ENCODE results near the gene ERBB4. TPM values are rescaled to one million over a fixed set of nuclear protein-coding genes. Genes with fewer than 3 reads are reported as not detected.

The ERBB4 gene
- polyA plus RNA-seq, 2 of the 4 experiments (the other 2 are of a cell fraction), result not detected

GRCh38 chr2:212145121-212145520 lies 393.5 kb downstream of the ERBB4 start:
- CTCF ChIA-PET, result interaction anchor here (1.3 kb wide), 1 partner anchor 403 kb away, joined by 3 read pairs; no protein-coding TSS in a partner anchor
- 41% methylated on average over 1 of the region's 1 CpG for WGBS (ENCODE audit: missing lambda C conversion rate)

GRCh38 chr2:212142631-212143030 lies 396.0 kb downstream of the ERBB4 start:
- TF ChIP-seq PHF8 (IDR thresholded peaks at IDR 0.05; ENCODE audit: borderline replicate concordance, low read depth) (no peak), JUN (IDR thresholded peaks at IDR 0.05) (no peak), TFCP2L1 (CRISPR knock-in tag; IDR thresholded peaks at IDR 0.05) (no peak), E2F6 (IDR thresholded peaks at IDR 0.05; ENCODE audit: borderline replicate concordance, low read depth) (no peak), ATOH8 (CRISPR knock-in tag; IDR thresholded peaks at IDR 0.05; ENCODE audit: low read depth) (no peak), ZNF302 (CRISPR knock-in tag; IDR thresholded peaks at IDR 0.05) (no peak), MYC (IDR thresholded peaks at IDR 0.05; ENCODE audit: borderline replicate concordance, low read length) (no peak)
- TF ChIP-seq, protein P1, sequence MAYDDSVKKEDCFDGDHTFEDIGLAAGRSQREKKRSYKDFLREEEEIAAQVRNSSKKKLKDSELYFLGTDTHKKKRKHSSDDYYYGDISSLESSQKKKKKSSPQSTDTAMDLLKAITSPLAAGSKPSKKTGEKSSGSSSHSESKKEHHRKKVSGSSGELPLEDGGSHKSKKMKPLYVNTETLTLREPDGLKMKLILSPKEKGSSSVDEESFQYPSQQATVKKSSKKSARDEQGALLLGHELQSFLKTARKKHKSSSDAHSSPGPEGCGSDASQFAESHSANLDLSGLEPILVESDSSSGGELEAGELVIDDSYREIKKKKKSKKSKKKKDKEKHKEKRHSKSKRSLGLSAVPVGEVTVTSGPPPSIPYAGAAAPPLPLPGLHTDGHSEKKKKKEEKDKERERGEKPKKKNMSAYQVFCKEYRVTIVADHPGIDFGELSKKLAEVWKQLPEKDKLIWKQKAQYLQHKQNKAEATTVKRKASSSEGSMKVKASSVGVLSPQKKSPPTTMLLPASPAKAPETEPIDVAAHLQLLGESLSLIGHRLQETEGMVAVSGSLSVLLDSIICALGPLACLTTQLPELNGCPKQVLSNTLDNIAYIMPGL (CRISPR knock-in tag; IDR thresholded peaks at IDR 0.05; ENCODE audit: borderline replicate concordance), result no peak
- ATAC-seq (no peak), DNase-seq (ENCODE audit: low read depth in 1 of 2, low spot score in 1 of 2) (no peak), FAIRE-seq (no peak)
- ChIA-PET CTCF (no interaction called here), POLR2A (no interaction called here)
- Histone ChIP-seq H3K4me3 (no peak overlapping the region), H3K4me1 (no peaks in the 10 kb centered on the region), H3K4me2 (no peak overlapping the region), H3K27ac (no peak overlapping the region), H3K9me3 (no peaks in the 10 kb centered on the region)
- 23% methylated on average over 2 of the region's 2 CpGs for WGBS (ENCODE audit: missing lambda C conversion rate)

More at GRCh38 chr2:212145121-212145520, 393.5 kb downstream of the ERBB4 start:
- H3K4me2 ChIP-seq, result no peak overlapping the region
- no peak overlapping the region for H3K4me3 ChIP-seq
- H3K9me3 ChIP-seq, result no peaks in the 10 kb centered on the region
- FAIRE-seq (no peak), ATAC-seq (no peak), DNase-seq (ENCODE audit: low read depth in 1 of 2, low spot score in 1 of 2) (no peak)
- no peak overlapping the region for H3K27ac ChIP-seq
- POLR2A ChIA-PET, result no interaction called here
- no peak for TF ChIP-seq TP53 (CRISPR knock-in tag; IDR thresholded peaks at IDR 0.05)
- TF ChIP-seq KDM1A (IDR thresholded peaks at IDR 0.05; ENCODE audit: low read depth), result no peak
- TF ChIP-seq HOXB5 (CRISPR knock-in tag; IDR thresholded peaks at IDR 0.05), result no peak
- TF ChIP-seq JUNB (IDR thresholded peaks at IDR 0.05), result no peak
- no peak for TF ChIP-seq RAD21 (conservative IDR thresholded peaks at IDR 0.05 in 1 of 2, IDR thresholded peaks at IDR 0.05 in 1 of 2)
- TF ChIP-seq BHLHE40 (IDR thresholded peaks at IDR 0.05; ENCODE audit: low read depth, low read length), result no peak
- TF ChIP-seq NPAS2 (CRISPR knock-in tag; IDR thresholded peaks at IDR 0.05; ENCODE audit: borderline replicate concordance), result no peak
- no peak for TF ChIP-seq HOXB13 (CRISPR knock-in tag; IDR thresholded peaks at IDR 0.05; ENCODE audit: low read depth)
- no peak for TF ChIP-seq ZC3H11A (IDR thresholded peaks at IDR 0.05)
- TF ChIP-seq FOSB (CRISPR knock-in tag; IDR thresholded peaks at IDR 0.05), result no peak
- no peak for TF ChIP-seq CEBPB (IDR thresholded peaks at IDR 0.05)
- TF ChIP-seq HEYL (CRISPR knock-in tag; IDR thresholded peaks at IDR 0.05), result no peak
- no peak for TF ChIP-seq TFCP2L1 (CRISPR knock-in tag; IDR thresholded peaks at IDR 0.05)
- TF ChIP-seq SREBF2 (IDR thresholded peaks at IDR 0.05), result no peak
- no peak for TF ChIP-seq HES2 (IDR thresholded peaks at IDR 0.05)
- TF ChIP-seq CHD4 (IDR thresholded peaks at IDR 0.05; ENCODE audit: borderline replicate concordance), result no peak
- H3K4me1 ChIP-seq, result no peaks in the 10 kb centered on the region
